Right lung (tissue), 10 donors: Measurements from ENCODE around the gene CLCN1. TPM values are rescaled to one million over a fixed set of nuclear protein-coding genes. Genes with fewer than 3 reads are reported as not detected.
"Not testable (repeated sequence)": the region's sequence is repeated elsewhere in the genome, so short reads cannot be mapped to it uniquely, and the experiment has no call there.

ENCODE experiments used
- DNase-seq, 2 donors: peaks; one replicate each; pipeline ENCODE4 v3.0.0-alpha.2; 2013
- long read RNA-seq, 8 donors: transcript quantifications; one replicate each; lab custom pipeline, GENCODE V29; 2026
- polyA plus RNA-seq, 5 donors: library from polyadenylated mRNA; unstranded; fragments of 120-200 nt; gene quantifications; one replicate each; pipeline versions ENCODE4 v1.2.1 to v1.2.3, GENCODE V29; 2013; ENCODE audit warnings: inconsistent platforms in 1 of 5, low replicate concordance in 1 of 5; ENCODE audit not compliant: insufficient read length in 5 of 5, insufficient read depth in 1 of 5

The CLCN1 gene
- under 1 TPM in 1 of 5 donors, not detected in 4; 0.09 TPM for polyA plus RNA-seq
- long read RNA-seq, donor 1 = 0 reads
- long read RNA-seq, donor 2 = 0 reads
- long read RNA-seq, donor 3 = 0 reads
- long read RNA-seq, donor 4 = 0 reads
- long read RNA-seq, donor 5 = 0 reads
- long read RNA-seq, donor 6 = 0 reads
- long read RNA-seq, donor 7 = 0 reads
- long read RNA-seq, donor 8 = 0 reads

GRCh38 chr7:143315776-143316175, at the start of gene CLCN1:
Gene CLCN1 (plus strand): TSS chr7:143316111. CDS start chr7:143316213, 102 bp downstream.
- DNase-seq = no peak

GRCh38 chr7:143269251-143269650, 46.7 kb upstream of the CLCN1 start:
- no peak for DNase-seq

- DNase-seq = no peak
Observed at GRCh38 chr7:143271240-143271639, 44.7 kb upstream of the CLCN1 start.

GRCh38 chr7:143272871-143273270, 43.0 kb upstream of the CLCN1 start:
- DNase-seq = no peak

GRCh38 chr7:143279186-143280098, 36.5 kb upstream of the CLCN1 start:
- DNase-seq = peak; percentile 73 to 78

GRCh38 chr7:143280160-143280559, 35.8 kb upstream of the CLCN1 start:
- DNase-seq = no peak

GRCh38 chr7:143280566-143280965, 35.3 kb upstream of the CLCN1 start:
- DNase-seq = no peak

GRCh38 chr7:143281529-143281928, 34.4 kb upstream of the CLCN1 start:
- no peak for DNase-seq

- DNase-seq = no peak
Observed at GRCh38 chr7:143282124-143282523, 33.8 kb upstream of the CLCN1 start.

- no peak for DNase-seq
Observed at GRCh38 chr7:143283381-143283780, 32.5 kb upstream of the CLCN1 start.

- DNase-seq = no peak
Observed at GRCh38 chr7:143284591-143285469, 31.1 kb upstream of the CLCN1 start, which contains the start of gene TMEM139. Gene TMEM139 (plus strand): TSS chr7:143284958. CDS start chr7:143285958, 1,000 bp downstream.

GRCh38 chr7:143285470-143285778, 30.5 kb upstream of the CLCN1 start:
- DNase-seq = no peak

GRCh38 chr7:143285806-143286521, 29.9 kb upstream of the CLCN1 start:
- DNase-seq = no peak

GRCh38 chr7:143286522-143286890, 29.4 kb upstream of the CLCN1 start:
- no peak for DNase-seq

GRCh38 chr7:143287339-143287934, 28.5 kb upstream of the CLCN1 start:
- DNase-seq = no peak

- DNase-seq = peak; percentile 97 to 98
Observed at GRCh38 chr7:143287935-143288826, 27.7 kb upstream of the CLCN1 start, which contains the start of gene CASP2. Gene CASP2 (plus strand): TSS chr7:143288351. CDS start chr7:143288456, 105 bp downstream.

- DNase-seq = no peak
Observed at GRCh38 chr7:143288836-143289235, 27.1 kb upstream of the CLCN1 start.

GRCh38 chr7:143289421-143289820, 26.5 kb upstream of the CLCN1 start:
- no peak for DNase-seq

GRCh38 chr7:143289888-143290287, 26.0 kb upstream of the CLCN1 start:
- not testable (repeated sequence) for DNase-seq

- DNase-seq = no peak
Observed at GRCh38 chr7:143290293-143290692, 25.6 kb upstream of the CLCN1 start.
